ENCODE results near the gene CFTR.
"Not testable (repeated sequence)": the region's sequence is repeated elsewhere in the genome, so short reads cannot be mapped to it uniquely, and the experiment has no call there.

Gene CFTR

GRCh38 chr7:117502331-117502730, 22.5 kb downstream of the CFTR start:
- DNase-seq: no peak

GRCh38 chr7:117505238-117505637, 25.4 kb downstream of the CFTR start:
- DNase-seq: no peak

- no peak for DNase-seq
Measured at GRCh38 chr7:117508676-117509075, 28.9 kb downstream of the CFTR start.

GRCh38 chr7:117517194-117517593, 37.4 kb downstream of the CFTR start:
- not testable (repeated sequence) for DNase-seq

- no peak for DNase-seq
Measured at GRCh38 chr7:117530390-117530789, 50.6 kb downstream of the CFTR start.

GRCh38 chr7:117531595-117532244, 51.9 kb downstream of the CFTR start:
- no peak for DNase-seq

GRCh38 chr7:117538053-117538452, 58.2 kb downstream of the CFTR start:
- DNase-seq: no peak

GRCh38 chr7:117544061-117544460, 64.2 kb downstream of the CFTR start:
- no peak for DNase-seq

- no peak for DNase-seq
Measured at GRCh38 chr7:117548035-117548434, 68.2 kb downstream of the CFTR start.

GRCh38 chr7:117550625-117551024, 70.8 kb downstream of the CFTR start:
- no peak for DNase-seq

GRCh38 chr7:117552660-117553059, 72.8 kb downstream of the CFTR start:
- DNase-seq: no peak

- no peak for DNase-seq
Measured at GRCh38 chr7:117555260-117555659, 75.4 kb downstream of the CFTR start.

- DNase-seq: no peak
Measured at GRCh38 chr7:117559391-117559790, 79.6 kb downstream of the CFTR start.

- no peak for DNase-seq
Measured at GRCh38 chr7:117560030-117560429, 80.2 kb downstream of the CFTR start.

GRCh38 chr7:117562759-117563158, 82.9 kb downstream of the CFTR start:
- no peak for DNase-seq

- no peak for DNase-seq
Measured at GRCh38 chr7:117564080-117564479, 84.3 kb downstream of the CFTR start.

GRCh38 chr7:117564627-117565026, 84.8 kb downstream of the CFTR start:
- DNase-seq: no peak

GRCh38 chr7:117565226-117565625, 85.4 kb downstream of the CFTR start:
- DNase-seq: no peak

GRCh38 chr7:117567781-117568180, 88.0 kb downstream of the CFTR start:
- no peak for DNase-seq

- DNase-seq: no peak
Measured at GRCh38 chr7:117572856-117573620, 93.2 kb downstream of the CFTR start.

- no peak for DNase-seq
Measured at GRCh38 chr7:117581424-117581823, 101.6 kb downstream of the CFTR start.

GRCh38 chr7:117582219-117582704, 102.4 kb downstream of the CFTR start:
- no peak for DNase-seq

GRCh38 chr7:117587931-117588330, 108.1 kb downstream of the CFTR start:
- DNase-seq: no peak

GRCh38 chr7:117588352-117588794, 108.5 kb downstream of the CFTR start:
- no peak for DNase-seq
